ENCODE results near the gene GRB14.

Gene GRB14

DNA sequence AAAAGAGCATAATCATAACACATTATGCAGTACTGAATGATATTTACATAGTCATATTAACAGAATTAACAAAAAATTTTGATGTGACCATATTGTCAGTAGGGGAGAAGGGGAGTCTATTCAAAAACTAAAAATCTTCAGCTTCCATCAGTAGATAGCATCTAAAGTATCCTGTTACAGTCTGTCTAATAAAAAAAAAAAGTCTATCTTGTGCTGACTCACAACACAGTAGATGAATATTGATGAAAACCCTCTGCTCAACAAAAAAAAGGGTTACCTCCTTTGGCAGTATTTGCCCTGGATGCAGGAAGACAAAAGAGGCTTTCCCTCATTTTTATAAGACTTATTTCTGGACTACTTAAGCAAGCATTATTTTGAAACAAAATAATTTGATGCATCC, 27.3 kb downstream of the GRB14 start:
- no peak for TF ChIP-seq SIN3A (IDR thresholded peaks at IDR 0.05; ENCODE audit: borderline replicate concordance, insufficient read depth, low read length)
- no peak for TF ChIP-seq FOXP2 (optimal IDR thresholded peaks at IDR 0.05; ENCODE audit: borderline replicate concordance, extremely low read depth, extremely low read length, insufficient read depth)
- no peak for TF ChIP-seq TAF1 (IDR thresholded peaks at IDR 0.05; ENCODE audit: borderline replicate concordance, insufficient read depth, low read length)
- TF ChIP-seq, protein P1, sequence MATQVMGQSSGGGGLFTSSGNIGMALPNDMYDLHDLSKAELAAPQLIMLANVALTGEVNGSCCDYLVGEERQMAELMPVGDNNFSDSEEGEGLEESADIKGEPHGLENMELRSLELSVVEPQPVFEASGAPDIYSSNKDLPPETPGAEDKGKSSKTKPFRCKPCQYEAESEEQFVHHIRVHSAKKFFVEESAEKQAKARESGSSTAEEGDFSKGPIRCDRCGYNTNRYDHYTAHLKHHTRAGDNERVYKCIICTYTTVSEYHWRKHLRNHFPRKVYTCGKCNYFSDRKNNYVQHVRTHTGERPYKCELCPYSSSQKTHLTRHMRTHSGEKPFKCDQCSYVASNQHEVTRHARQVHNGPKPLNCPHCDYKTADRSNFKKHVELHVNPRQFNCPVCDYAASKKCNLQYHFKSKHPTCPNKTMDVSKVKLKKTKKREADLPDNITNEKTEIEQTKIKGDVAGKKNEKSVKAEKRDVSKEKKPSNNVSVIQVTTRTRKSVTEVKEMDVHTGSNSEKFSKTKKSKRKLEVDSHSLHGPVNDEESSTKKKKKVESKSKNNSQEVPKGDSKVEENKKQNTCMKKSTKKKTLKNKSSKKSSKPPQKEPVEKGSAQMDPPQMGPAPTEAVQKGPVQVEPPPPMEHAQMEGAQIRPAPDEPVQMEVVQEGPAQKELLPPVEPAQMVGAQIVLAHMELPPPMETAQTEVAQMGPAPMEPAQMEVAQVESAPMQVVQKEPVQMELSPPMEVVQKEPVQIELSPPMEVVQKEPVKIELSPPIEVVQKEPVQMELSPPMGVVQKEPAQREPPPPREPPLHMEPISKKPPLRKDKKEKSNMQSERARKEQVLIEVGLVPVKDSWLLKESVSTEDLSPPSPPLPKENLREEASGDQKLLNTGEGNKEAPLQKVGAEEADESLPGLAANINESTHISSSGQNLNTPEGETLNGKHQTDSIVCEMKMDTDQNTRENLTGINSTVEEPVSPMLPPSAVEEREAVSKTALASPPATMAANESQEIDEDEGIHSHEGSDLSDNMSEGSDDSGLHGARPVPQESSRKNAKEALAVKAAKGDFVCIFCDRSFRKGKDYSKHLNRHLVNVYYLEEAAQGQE (IDR thresholded peaks at IDR 0.05; ENCODE audit: insufficient read depth in 1 of 2, low read depth in 2 of 2, low read length in 2 of 2), result no peak
- no peak for TF ChIP-seq POLR2AphosphoS5 (IDR thresholded peaks at IDR 0.05; ENCODE audit: low read depth, low read length)

DNA sequence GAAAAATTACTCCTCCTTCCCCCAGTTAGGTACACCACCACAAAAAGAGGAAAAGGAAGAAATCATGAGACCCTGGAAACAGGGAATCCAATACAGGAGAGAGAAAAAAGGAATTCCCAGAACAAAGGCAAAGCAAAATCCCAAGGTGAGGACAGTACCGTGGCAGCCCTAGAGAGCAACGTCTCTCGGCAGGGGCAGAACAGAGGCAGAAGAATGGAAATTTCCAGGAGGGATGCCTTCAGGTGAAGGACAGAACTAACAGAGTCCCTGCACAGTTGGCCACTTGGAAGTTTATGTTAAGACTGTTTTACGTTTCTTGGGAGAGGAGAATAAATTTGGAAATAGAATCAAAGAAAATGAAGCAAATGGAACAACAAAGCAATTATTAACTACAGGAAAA, 27.7 kb downstream of the GRB14 start:
- TF ChIP-seq POLR2AphosphoS5 (IDR thresholded peaks at IDR 0.05; ENCODE audit: low read depth, low read length) (no peak), FOXP2 (optimal IDR thresholded peaks at IDR 0.05; ENCODE audit: borderline replicate concordance, extremely low read depth, extremely low read length, insufficient read depth) (no peak), SIN3A (IDR thresholded peaks at IDR 0.05; ENCODE audit: borderline replicate concordance, insufficient read depth, low read length) (no peak), TAF1 (IDR thresholded peaks at IDR 0.05; ENCODE audit: borderline replicate concordance, insufficient read depth, low read length) (no peak)
- TF ChIP-seq, protein P1 (IDR thresholded peaks at IDR 0.05; ENCODE audit: insufficient read depth in 1 of 2, low read depth in 2 of 2, low read length in 2 of 2), result no peak

DNA sequence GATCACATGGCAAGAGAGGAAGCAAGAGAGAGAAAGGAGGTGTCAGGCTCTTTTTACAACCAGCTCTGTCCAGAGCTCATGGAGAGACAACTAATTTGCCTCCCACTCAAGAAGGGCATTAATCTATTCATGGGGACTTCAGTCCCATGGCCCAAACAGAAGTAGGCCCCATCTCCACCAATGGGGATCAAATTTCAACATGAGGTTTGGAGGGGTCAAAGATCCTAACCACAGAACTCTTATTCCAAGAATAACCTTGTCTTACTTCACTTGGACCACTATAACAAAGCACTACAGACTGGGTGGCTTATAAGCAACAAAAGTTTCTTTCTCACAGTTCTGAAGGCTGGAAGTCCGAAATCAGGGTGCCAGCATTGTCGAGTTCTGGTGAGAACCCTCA, 31.8 kb downstream of the GRB14 start:
- TF ChIP-seq, protein P1 (IDR thresholded peaks at IDR 0.05; ENCODE audit: insufficient read depth in 1 of 2, low read depth in 2 of 2, low read length in 2 of 2), result no peak
- TF ChIP-seq TAF1 (IDR thresholded peaks at IDR 0.05; ENCODE audit: borderline replicate concordance, insufficient read depth, low read length) (no peak), POLR2AphosphoS5 (IDR thresholded peaks at IDR 0.05; ENCODE audit: low read depth, low read length) (no peak), FOXP2 (optimal IDR thresholded peaks at IDR 0.05; ENCODE audit: borderline replicate concordance, extremely low read depth, extremely low read length, insufficient read depth) (no peak), SIN3A (IDR thresholded peaks at IDR 0.05; ENCODE audit: borderline replicate concordance, insufficient read depth, low read length) (no peak)

DNA sequence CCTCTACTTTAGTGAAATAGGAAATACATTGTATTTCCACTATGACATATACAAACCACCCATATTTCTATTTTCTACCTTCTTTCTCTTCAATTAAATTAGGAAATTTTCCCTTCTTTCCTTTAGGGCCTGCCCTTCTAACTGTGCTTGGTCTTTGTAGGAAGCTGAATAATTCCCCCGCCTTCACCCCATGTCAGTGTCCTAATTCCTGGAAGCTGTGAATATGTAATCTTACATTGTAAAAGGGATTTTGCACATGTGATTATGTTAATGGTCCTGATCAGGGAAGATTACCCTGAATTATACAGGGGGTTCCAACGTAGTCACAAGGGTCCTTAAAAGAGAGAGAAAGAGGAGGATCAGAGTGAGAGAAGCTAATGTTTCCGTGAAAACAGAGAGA, 40.2 kb downstream of the GRB14 start:
- TF ChIP-seq FOXP2 (optimal IDR thresholded peaks at IDR 0.05; ENCODE audit: borderline replicate concordance, extremely low read depth, extremely low read length, insufficient read depth), result no peak
- no peak for TF ChIP-seq POLR2AphosphoS5 (IDR thresholded peaks at IDR 0.05; ENCODE audit: low read depth, low read length)
- TF ChIP-seq TAF1 (IDR thresholded peaks at IDR 0.05; ENCODE audit: borderline replicate concordance, insufficient read depth, low read length), result no peak
- TF ChIP-seq, protein P1 (IDR thresholded peaks at IDR 0.05; ENCODE audit: insufficient read depth in 1 of 2, low read depth in 2 of 2, low read length in 2 of 2), result no peak
- no peak for TF ChIP-seq SIN3A (IDR thresholded peaks at IDR 0.05; ENCODE audit: borderline replicate concordance, insufficient read depth, low read length)

DNA sequence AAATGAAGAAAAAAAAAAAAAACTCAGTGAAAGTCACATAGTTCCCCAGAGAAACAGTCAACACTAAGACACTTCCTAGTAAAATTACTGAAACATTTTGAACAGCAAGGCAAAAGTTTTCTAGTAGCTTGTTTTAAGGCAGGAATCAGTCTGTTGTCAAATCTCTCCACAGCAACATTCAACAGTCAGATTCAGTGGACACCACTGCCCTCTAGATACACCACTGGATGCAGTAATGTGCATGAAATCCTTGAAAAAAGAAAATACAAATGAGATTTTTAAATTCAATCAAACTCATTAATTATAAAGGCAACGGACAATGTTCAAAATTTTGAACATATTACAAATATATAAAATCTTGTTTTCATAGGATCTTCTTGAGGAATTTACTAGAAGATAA, 46.4 kb downstream of the GRB14 start:
- TF ChIP-seq FOXP2 (optimal IDR thresholded peaks at IDR 0.05; ENCODE audit: borderline replicate concordance, extremely low read depth, extremely low read length, insufficient read depth), result no peak
- no peak for TF ChIP-seq POLR2AphosphoS5 (IDR thresholded peaks at IDR 0.05; ENCODE audit: low read depth, low read length)
- TF ChIP-seq, protein P1 (IDR thresholded peaks at IDR 0.05; ENCODE audit: insufficient read depth in 1 of 2, low read depth in 2 of 2, low read length in 2 of 2), result no peak
- TF ChIP-seq SIN3A (IDR thresholded peaks at IDR 0.05; ENCODE audit: borderline replicate concordance, insufficient read depth, low read length), result no peak
- TF ChIP-seq TAF1 (IDR thresholded peaks at IDR 0.05; ENCODE audit: borderline replicate concordance, insufficient read depth, low read length), result no peak
